ENCODE measurements around the gene OR8A1.

DNA sequence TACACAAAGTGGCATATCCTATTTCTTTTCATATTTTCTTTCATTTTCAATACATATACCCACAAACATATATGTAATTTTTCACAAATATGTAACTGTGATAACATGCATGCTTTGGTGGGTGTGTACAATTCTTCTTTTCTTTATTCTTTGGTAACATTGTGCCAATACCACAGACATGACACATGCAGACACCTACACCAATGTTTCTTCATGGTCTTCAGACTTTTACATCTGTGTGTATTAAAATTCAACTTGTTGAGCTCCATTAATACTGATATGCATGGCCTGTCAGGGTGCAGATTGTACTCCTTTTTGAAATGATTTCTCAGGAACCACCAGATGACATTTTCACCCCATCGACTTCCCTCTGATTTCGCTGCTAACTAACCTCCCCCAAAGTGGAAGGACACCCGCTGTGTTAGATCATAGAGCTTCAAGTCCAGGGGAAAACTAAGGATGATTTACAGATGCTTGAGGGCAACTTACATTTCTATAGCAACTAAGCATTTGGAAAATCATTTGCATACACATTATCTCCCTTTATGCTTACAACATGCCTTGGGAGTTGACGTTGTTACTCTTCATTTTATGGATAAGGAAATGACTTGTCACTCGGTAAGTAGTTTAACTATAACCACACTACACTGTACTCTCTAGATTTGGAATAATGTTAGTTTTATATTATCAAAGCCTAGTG, 31.0 kb downstream of the OR8A1 start:
- TF ChIP-seq SPI1 (IDR thresholded peaks at IDR 0.05; ENCODE audit: low read depth, low read length) (no peak), POLR2A (IDR thresholded peaks at IDR 0.05; ENCODE audit: low read depth, low read length) (no peak), POLR2AphosphoS5 (IDR thresholded peaks at IDR 0.05; ENCODE audit: low read depth, low read length) (no peak), TAF1 (IDR thresholded peaks at IDR 0.05; ENCODE audit: low read depth, low read length) (no peak)

Data from GM12891 (cell line).